Astrocyte (in vitro differentiated cells and primary cell): ENCODE measurements around the gene GRAMD4. TPM values are rescaled to one million over a fixed set of nuclear protein-coding genes. Genes with fewer than 3 reads are reported as not detected.

ENCODE experiments used
- DNase-seq: peaks from one replicate; pipeline ENCODE4 v3.0.0-alpha.2; 2010; ENCODE audit warnings: low read depth
- FAIRE-seq: peaks from 2 replicates; lab custom pipeline; 2011; peaks lifted over from hg19 to GRCh38; lab: Jason Lieb, UNC
- H2AFZ ChIP-seq: 2 replicates; pipeline ENCODE4 v1.6.0; 2012; ENCODE audit warnings: low read depth, low read length, inconsistent platforms
- H3K27ac ChIP-seq: 2 replicates; pipeline ENCODE4 v1.5.1; 2011; ENCODE audit warnings: low read depth, low read length, inconsistent platforms
- H3K27me3 ChIP-seq: 2 replicates; pipeline ENCODE4 v1.6.0; 2011; ENCODE audit warnings: low read length, inconsistent platforms; ENCODE audit not compliant: insufficient read depth
- H3K36me3 ChIP-seq: 2 replicates; pipeline ENCODE4 v1.5.1; 2011; ENCODE audit warnings: low read length, inconsistent platforms; ENCODE audit not compliant: insufficient read depth
- H3K4me1 ChIP-seq: 2 replicates; pipeline ENCODE4 v1.5.1; 2011; ENCODE audit warnings: low read length, inconsistent platforms; ENCODE audit not compliant: insufficient read depth
- H3K4me2 ChIP-seq: 2 replicates; pipeline ENCODE4 v1.6.0; 2012; ENCODE audit warnings: low read length, inconsistent platforms
- H3K4me3 ChIP-seq: 2 replicates; pipeline ENCODE4 v1.5.1; 2011; ENCODE audit warnings: low read depth, mild to moderate bottlenecking, low read length, inconsistent platforms; ENCODE audit not compliant: insufficient read depth
- H3K79me2 ChIP-seq: 2 replicates; pipeline ENCODE4 v1.6.0; 2012; ENCODE audit warnings: mild to moderate bottlenecking, low read length, inconsistent platforms; ENCODE audit not compliant: insufficient read depth
- H3K9ac ChIP-seq: 2 replicates; pipeline ENCODE4 v1.6.0; 2012; ENCODE audit warnings: mild to moderate bottlenecking, low read length, inconsistent platforms
- H3K9me3 ChIP-seq: 2 replicates; pipeline ENCODE4 v1.5.1; 2012; ENCODE audit warnings: low read depth, mild to moderate bottlenecking, low read length, inconsistent platforms; ENCODE audit not compliant: insufficient read depth
- H4K20me1 ChIP-seq: 2 replicates; pipeline ENCODE4 v1.6.0; 2012; ENCODE audit warnings: low read length, inconsistent platforms; ENCODE audit not compliant: insufficient read depth
- H3K27ac Mint-ChIP-seq: one replicate; pipeline ENCODE4 v1.8.0; 2021; ENCODE audit warnings: mild to moderate bottlenecking, mixed read lengths; ENCODE audit not compliant: unreplicated experiment
- H3K27me3 Mint-ChIP-seq: one replicate; pipeline ENCODE4 v1.8.0; 2021; ENCODE audit warnings: low read depth, mixed read lengths; ENCODE audit not compliant: unreplicated experiment
- H3K36me3 Mint-ChIP-seq: one replicate; pipeline ENCODE4 v1.8.0; 2021; ENCODE audit warnings: low read depth, mixed read lengths; ENCODE audit not compliant: unreplicated experiment
- H3K4me1 Mint-ChIP-seq: one replicate; pipeline ENCODE4 v1.8.0; 2021; ENCODE audit warnings: low read depth, mixed read lengths; ENCODE audit not compliant: unreplicated experiment
- H3K4me3 Mint-ChIP-seq: one replicate; pipeline ENCODE4 v1.8.0; 2021; ENCODE audit warnings: mild to moderate bottlenecking, moderate library complexity, mixed read lengths; ENCODE audit not compliant: unreplicated experiment
- H3K9me3 Mint-ChIP-seq: one replicate; pipeline ENCODE4 v1.8.0; 2021; ENCODE audit warnings: mild to moderate bottlenecking, mixed read lengths; ENCODE audit not compliant: unreplicated experiment
- EZH2 ChIP-seq: IDR thresholded peaks from 2 replicates; pipeline ENCODE4 v1.6.1; 2012; ENCODE audit warnings: mild to moderate bottlenecking, low read length, inconsistent platforms; ENCODE audit not compliant: insufficient read depth
- total RNA-seq: library from RNA; stranded (reverse); gene quantifications from 2 replicates; pipeline ENCODE4 v1.2.1, GENCODE V29; 2021
- TF ChIP-seq, protein P1 (sequence below): IDR thresholded peaks from 2 replicates; pipeline ENCODE4 v1.5.1; 2011; ENCODE audit warnings: low read depth, mild to moderate bottlenecking, inconsistent platforms, low read length, moderate library complexity; ENCODE audit not compliant: insufficient read depth

Gene GRAMD4
- total RNA-seq, 1 donor from 2014 or later: 17.8 TPM

DNA sequence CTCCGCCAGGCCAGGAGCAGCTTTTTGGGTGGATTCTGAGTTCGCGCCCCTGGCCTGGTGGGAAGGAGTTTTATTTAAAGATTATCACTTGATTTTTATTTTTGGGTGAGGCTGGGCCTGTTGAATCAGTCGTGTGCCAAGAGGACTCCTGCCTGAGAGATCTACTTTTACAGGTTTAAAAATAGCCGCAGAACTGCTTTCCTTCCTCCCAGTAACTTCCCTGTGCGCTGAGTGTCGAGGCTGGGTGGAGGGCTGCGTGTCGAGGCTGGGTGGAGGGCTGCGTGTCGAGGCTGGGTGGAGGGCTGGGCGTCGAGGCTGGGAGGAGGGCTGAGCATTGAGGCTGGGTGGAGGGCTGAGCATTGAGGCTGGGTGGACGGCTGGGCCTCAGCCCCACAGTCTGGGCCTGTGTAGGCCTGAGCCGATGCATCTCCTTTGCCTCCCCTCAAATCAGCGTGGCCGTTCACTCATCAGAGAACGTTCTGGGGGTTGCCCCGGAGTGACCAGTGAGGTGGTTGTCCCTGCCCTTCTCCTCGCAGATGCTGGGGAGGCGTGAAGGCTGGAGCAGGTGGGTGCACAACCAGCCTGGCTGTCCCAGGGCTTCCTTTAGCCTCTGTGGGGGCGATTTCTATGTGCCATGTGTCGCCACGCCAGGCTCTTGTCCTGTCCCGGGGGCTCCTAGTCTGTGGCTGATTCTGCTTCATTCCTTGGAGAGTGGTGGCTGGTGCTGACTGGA, 30.1 kb downstream of the GRAMD4 start:
- Histone ChIP-seq H3K9ac (no peak overlapping the region), H3K4me3 (no peak overlapping the region), H3K79me2 (no peaks in the 10 kb centered on the region), H3K4me1 (peaks cover 12% of the 10 kb centered on the region), H3K36me3 (no peaks in the 10 kb centered on the region), H3K27me3 (no peaks in the 10 kb centered on the region), H4K20me1 (peaks cover 70% of the 10 kb centered on the region), H2AFZ (no peak overlapping the region), H3K9me3 (no peaks in the 10 kb centered on the region), H3K4me2 (no peak overlapping the region), H3K27ac (no peak overlapping the region)
- H3K9me3 Mint-ChIP-seq: peaks cover 2% of the 10 kb centered on the region
- no peak for TF ChIP-seq EZH2
- TF ChIP-seq, protein P1, sequence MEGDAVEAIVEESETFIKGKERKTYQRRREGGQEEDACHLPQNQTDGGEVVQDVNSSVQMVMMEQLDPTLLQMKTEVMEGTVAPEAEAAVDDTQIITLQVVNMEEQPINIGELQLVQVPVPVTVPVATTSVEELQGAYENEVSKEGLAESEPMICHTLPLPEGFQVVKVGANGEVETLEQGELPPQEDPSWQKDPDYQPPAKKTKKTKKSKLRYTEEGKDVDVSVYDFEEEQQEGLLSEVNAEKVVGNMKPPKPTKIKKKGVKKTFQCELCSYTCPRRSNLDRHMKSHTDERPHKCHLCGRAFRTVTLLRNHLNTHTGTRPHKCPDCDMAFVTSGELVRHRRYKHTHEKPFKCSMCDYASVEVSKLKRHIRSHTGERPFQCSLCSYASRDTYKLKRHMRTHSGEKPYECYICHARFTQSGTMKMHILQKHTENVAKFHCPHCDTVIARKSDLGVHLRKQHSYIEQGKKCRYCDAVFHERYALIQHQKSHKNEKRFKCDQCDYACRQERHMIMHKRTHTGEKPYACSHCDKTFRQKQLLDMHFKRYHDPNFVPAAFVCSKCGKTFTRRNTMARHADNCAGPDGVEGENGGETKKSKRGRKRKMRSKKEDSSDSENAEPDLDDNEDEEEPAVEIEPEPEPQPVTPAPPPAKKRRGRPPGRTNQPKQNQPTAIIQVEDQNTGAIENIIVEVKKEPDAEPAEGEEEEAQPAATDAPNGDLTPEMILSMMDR: no peak
- H3K4me1 Mint-ChIP-seq: peaks cover 3% of the 10 kb centered on the region
- H3K27ac Mint-ChIP-seq: no peak overlapping the region
- DNase-seq (no peak), FAIRE-seq (no peak)
- no peaks in the 10 kb centered on the region for H3K27me3 Mint-ChIP-seq
- H3K36me3 Mint-ChIP-seq: peaks cover 11% of the 10 kb centered on the region
- H3K4me3 Mint-ChIP-seq: no peak overlapping the region

DNA sequence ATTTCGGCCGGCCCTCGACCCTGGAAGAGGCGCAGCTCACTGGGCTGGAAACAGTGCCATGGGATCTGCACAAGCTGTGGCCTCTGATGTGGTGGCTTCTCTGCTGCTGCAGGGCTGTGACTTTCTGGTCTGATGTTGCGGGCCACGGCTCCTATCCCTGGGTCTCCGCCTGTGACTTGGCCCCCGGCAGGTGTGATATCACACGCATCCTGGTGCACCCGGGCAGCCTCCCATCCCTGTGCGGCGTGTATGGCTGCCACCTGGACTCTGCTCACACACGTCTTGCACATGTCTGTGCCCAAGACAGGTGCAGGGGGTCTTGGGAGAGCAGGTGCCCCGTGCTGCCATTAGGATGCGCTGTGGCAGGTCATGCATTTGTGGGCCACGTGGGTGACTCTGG, 31.1 kb downstream of the GRAMD4 start:
- Mint-ChIP-seq H3K36me3 (peaks cover 11% of the 10 kb centered on the region), H3K4me3 (no peak overlapping the region), H3K4me1 (peaks cover 3% of the 10 kb centered on the region), H3K27ac (no peak overlapping the region), H3K27me3 (no peaks in the 10 kb centered on the region), H3K9me3 (peaks cover 2% of the 10 kb centered on the region)
- Histone ChIP-seq H3K9ac (no peak overlapping the region), H3K4me3 (no peak overlapping the region), H3K4me2 (no peak overlapping the region), H2AFZ (no peak overlapping the region), H3K27ac (no peak overlapping the region), H3K79me2 (no peaks in the 10 kb centered on the region), H3K27me3 (no peaks in the 10 kb centered on the region), H3K4me1 (peaks cover 12% of the 10 kb centered on the region), H3K36me3 (no peaks in the 10 kb centered on the region), H3K9me3 (no peaks in the 10 kb centered on the region), H4K20me1 (peaks cover 60% of the 10 kb centered on the region)
- no peak for TF ChIP-seq EZH2
- TF ChIP-seq, protein P1: no peak
- no peak for DNase-seq
- FAIRE-seq: no peak
